SJCRH30 (cell line): Measurements from ENCODE around the gene DUSP22. TPM values are rescaled to one million over a fixed set of nuclear protein-coding genes. Genes with fewer than 3 reads are reported as not detected.

Source experiments
- DNase-seq, 2 experiments: peaks; one replicate each; pipeline ENCODE4 v3.0.0-alpha.2; 2015 to 2020
- H3K27ac ChIP-seq: fragments of 250-450 bp; sonication (Bioruptor Pico); 2 replicates; pipeline ENCODE4 v1.5.1; 2020; ENCODE audit warnings: mild to moderate bottlenecking, moderate library complexity
- H3K27me3 ChIP-seq: fragments of 250-450 bp; sonication (Bioruptor Pico); 2 replicates; pipeline ENCODE4 v1.5.1; 2020; ENCODE audit warnings: mild to moderate bottlenecking, moderate library complexity
- H3K36me3 ChIP-seq: fragments of 250-450 bp; sonication (Bioruptor Pico); 2 replicates; pipeline ENCODE4 v1.5.1; 2020; ENCODE audit warnings: mild to moderate bottlenecking, moderate library complexity
- H3K4me1 ChIP-seq: fragments of 250-450 bp; sonication (Bioruptor Pico); 2 replicates; pipeline ENCODE4 v1.5.1; 2020; ENCODE audit warnings: mild to moderate bottlenecking, moderate library complexity
- H3K4me3 ChIP-seq: fragments of 250-450 bp; sonication (Bioruptor Pico); 2 replicates; pipeline ENCODE4 v1.5.1; 2020; ENCODE audit warnings: mild to moderate bottlenecking, moderate library complexity
- H3K9me3 ChIP-seq: fragments of 250-450 bp; sonication (Bioruptor Pico); replicated peaks from 2 replicates; pipeline ENCODE4 v1.5.1; 2020; ENCODE audit warnings: mild to moderate bottlenecking, moderate library complexity
- total RNA-seq: library from RNA; depleted of rRNA; stranded (reverse); fragments of >200 nt; shearing (Covaris generic); gene quantifications from 2 replicates; pipeline ENCODE4 v1.2.3, GENCODE V29; 2014

Gene DUSP22
- total RNA-seq, 1 experiment from 2014 or later, result 14.3 TPM

DNA sequence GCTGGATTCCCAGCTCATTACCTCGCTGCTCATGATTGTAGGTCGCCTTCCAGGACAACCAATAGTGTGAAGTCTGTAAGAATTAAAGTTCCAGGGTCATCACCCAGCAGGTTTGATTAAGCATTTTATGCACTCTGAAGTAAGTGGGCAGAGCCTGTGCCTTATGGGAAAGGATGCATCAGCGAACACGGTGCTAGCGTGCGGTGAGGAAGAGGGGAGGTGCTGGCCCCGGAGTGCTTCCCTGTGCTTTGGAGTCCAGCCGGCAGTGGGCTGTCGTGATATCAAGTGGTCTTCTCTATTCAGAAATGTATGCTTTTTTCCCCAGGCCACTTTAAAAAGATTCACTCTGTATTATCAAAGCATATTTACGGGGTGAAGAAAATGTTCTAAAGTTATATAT lies 16.0 kb downstream of the DUSP22 start:
- Histone ChIP-seq H3K4me3 (no peak overlapping the region), H3K27ac (no peak overlapping the region), H3K4me1 (no peaks in the 10 kb centered on the region), H3K27me3 (no peaks in the 10 kb centered on the region), H3K36me3 (no peaks in the 10 kb centered on the region), H3K9me3 (no peaks in the 10 kb centered on the region)
- DNase-seq, result no peak

GRCh38 chr6:308768-309167 lies 16.5 kb downstream of the DUSP22 start:
- H3K36me3 ChIP-seq, result no peaks in the 10 kb centered on the region
- H3K9me3 ChIP-seq, result no peaks in the 10 kb centered on the region
- H3K4me3 ChIP-seq, result no peak overlapping the region
- no peaks in the 10 kb centered on the region for H3K27me3 ChIP-seq
- H3K27ac ChIP-seq, result no peak overlapping the region
- H3K4me1 ChIP-seq, result no peaks in the 10 kb centered on the region
- DNase-seq, result no peak

DNA sequence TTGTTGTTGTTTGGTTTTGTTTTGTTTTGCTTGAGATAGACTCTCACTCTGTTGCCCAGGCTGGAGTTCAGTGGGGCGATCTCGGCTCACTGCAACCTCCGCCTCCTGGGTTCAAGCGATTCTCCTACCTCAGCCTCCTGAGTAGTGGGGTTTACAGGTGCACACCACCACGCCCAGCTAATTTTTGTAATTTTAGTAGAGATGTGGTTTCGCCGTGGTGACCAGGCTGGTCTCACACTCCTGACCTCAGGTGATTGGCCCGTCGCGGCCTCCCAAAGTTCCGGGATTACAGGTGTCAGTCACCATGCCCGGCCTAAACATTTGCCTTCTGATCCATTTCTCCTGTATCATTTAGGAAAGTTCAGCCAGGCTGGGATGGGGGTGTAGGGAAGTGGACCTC lies 17.7 kb downstream of the DUSP22 start:
- DNase-seq, result no peak
- H3K27ac ChIP-seq, result no peak overlapping the region

GRCh38 chr6:310671-311070 lies 18.4 kb downstream of the DUSP22 start:
- H3K36me3 ChIP-seq, result no peaks in the 10 kb centered on the region
- H3K27ac ChIP-seq, result no peak overlapping the region
- no peak overlapping the region for H3K4me3 ChIP-seq
- H3K4me1 ChIP-seq, result no peaks in the 10 kb centered on the region
- H3K27me3 ChIP-seq, result no peaks in the 10 kb centered on the region
- no peaks in the 10 kb centered on the region for H3K9me3 ChIP-seq
- DNase-seq, result no peak

More for the DNA sequence above, 17.7 kb downstream of the DUSP22 start:
- no peaks in the 10 kb centered on the region for H3K9me3 ChIP-seq
- H3K4me1 ChIP-seq, result no peaks in the 10 kb centered on the region
- no peak overlapping the region for H3K4me3 ChIP-seq
- no peaks in the 10 kb centered on the region for H3K36me3 ChIP-seq
- H3K27me3 ChIP-seq, result no peaks in the 10 kb centered on the region

GRCh38 chr6:311679-312220 lies 19.5 kb downstream of the DUSP22 start:
- Histone ChIP-seq H3K27ac (no peak overlapping the region), H3K4me3 (no peak overlapping the region), H3K9me3 (no peaks in the 10 kb centered on the region), H3K4me1 (no peaks in the 10 kb centered on the region), H3K36me3 (no peaks in the 10 kb centered on the region), H3K27me3 (no peaks in the 10 kb centered on the region)
- DNase-seq, result no peak

- H3K4me3 ChIP-seq, result no peak overlapping the region
- H3K27me3 ChIP-seq, result no peaks in the 10 kb centered on the region
- no peaks in the 10 kb centered on the region for H3K4me1 ChIP-seq
- H3K27ac ChIP-seq, result no peak overlapping the region
- H3K36me3 ChIP-seq, result no peaks in the 10 kb centered on the region
- DNase-seq, result no peak
- H3K9me3 ChIP-seq, result no peaks in the 10 kb centered on the region
Measured at GRCh38 chr6:313087-313486, 20.8 kb downstream of the DUSP22 start.

DNA sequence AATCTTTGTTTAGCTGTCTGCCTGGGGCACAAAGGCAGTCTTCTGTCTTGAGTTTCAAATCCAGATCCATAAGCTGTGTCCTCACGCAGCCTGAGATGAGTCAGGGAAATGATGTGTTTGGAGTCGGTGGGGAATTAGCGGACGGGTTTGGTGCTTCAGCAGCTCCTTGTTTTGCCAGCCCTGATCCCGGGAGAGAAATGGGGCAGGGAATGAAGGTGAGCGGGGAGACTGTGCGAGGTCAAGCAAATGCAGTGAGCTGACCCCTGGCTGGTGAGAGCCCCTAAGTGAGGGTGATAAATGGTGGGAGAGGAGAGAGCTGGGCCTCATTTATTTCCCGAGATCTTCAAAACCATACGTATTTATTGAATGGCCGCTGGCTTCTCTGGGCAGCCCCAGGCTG lies 21.6 kb downstream of the DUSP22 start:
- no peaks in the 10 kb centered on the region for H3K4me1 ChIP-seq
- no peak overlapping the region for H3K27ac ChIP-seq
- DNase-seq, result no peak
- no peak overlapping the region for H3K4me3 ChIP-seq
- H3K9me3 ChIP-seq, result no peaks in the 10 kb centered on the region
- no peaks in the 10 kb centered on the region for H3K36me3 ChIP-seq
- H3K27me3 ChIP-seq, result no peaks in the 10 kb centered on the region

DNA sequence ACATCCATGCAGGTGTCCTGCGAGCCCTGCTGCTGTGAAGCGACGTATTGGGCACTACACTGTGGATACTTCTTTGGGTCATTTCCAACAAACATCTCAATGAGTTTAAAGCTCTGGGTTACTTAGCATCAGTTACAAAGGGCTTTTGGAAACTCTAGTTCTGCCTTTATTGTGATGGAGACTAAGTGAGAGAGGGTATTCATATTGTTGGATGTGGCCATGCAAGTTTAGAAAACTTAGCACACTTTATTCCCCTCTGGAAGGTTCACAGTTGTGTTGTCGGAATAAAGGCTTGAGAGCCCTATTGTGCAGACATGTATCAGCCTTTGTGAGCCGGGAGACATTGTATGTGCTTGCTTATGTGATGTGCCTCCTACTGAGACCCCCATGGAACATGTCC lies 22.1 kb downstream of the DUSP22 start:
- no peaks in the 10 kb centered on the region for H3K36me3 ChIP-seq
- no peak overlapping the region for H3K4me3 ChIP-seq
- no peaks in the 10 kb centered on the region for H3K9me3 ChIP-seq
- DNase-seq, result no peak
- H3K27ac ChIP-seq, result no peak overlapping the region
- H3K27me3 ChIP-seq, result no peaks in the 10 kb centered on the region
- no peaks in the 10 kb centered on the region for H3K4me1 ChIP-seq

DNA sequence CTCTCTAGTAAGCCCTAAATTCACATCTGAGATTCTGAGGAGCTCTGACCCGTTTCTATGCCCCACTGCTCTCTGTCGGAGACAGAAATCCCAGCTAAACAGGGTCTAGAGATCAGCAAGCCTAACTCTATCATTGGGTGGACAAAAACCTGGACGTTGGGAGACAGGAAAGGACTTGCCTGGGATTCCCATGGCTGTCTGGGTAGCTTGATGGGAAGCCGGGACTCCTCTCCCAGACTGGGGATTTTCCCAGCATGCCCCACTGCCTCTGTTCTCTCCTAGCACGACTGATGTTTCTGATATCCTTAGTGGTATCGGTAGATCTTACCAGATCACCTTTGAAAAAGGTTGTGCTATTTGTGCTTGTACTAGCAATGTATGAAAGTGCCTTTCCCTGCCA lies 22.9 kb downstream of the DUSP22 start:
- Histone ChIP-seq H3K9me3 (no peaks in the 10 kb centered on the region), H3K4me1 (no peaks in the 10 kb centered on the region), H3K36me3 (no peaks in the 10 kb centered on the region), H3K27ac (no peak overlapping the region), H3K4me3 (no peak overlapping the region), H3K27me3 (no peaks in the 10 kb centered on the region)
- DNase-seq, result no peak

DNA sequence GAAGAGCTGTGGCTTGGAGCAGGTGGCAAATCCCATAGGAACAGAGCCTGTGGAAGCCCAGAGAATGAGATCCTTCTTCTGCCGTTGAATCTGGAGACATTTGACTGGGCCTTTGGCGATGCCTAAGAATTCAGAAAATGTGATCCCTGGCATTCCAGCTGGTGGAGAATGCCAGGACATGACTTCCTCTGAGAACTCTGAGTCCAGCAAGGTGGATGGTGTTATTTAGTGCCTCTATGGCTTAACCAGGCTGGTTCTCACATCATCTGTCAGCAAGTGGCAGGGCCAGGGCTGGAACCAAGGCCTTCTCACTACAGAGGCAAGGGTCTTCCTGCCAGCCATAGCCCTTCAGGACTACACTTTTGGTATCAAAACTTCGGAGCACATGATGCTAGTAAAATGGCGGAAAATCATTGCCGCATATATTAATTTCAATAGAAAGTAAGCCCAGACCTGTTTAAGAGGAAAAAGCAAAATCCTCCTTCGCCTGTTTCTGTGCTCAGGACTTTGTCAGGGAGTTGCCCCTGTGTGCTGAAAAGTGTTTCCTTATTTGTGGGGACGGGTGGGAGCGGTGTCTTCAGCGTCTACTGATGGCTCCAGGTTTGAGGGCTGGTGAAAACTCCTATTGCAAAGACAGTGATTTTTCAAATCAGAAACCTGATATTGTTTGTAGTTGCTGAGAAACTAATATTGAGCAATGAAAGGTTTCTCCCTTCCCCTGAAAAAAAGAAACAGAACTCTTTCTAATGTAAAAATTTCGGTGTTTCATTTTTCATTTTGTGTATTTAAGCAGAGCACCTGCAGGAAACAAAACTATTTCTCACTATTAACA lies 23.9 kb downstream of the DUSP22 start:
- no peaks in the 10 kb centered on the region for H3K9me3 ChIP-seq
- DNase-seq, result no peak
- no peaks in the 10 kb centered on the region for H3K36me3 ChIP-seq
- no peaks in the 10 kb centered on the region for H3K4me1 ChIP-seq
- H3K27ac ChIP-seq, result no peak overlapping the region
- H3K4me3 ChIP-seq, result no peak overlapping the region
- H3K27me3 ChIP-seq, result no peaks in the 10 kb centered on the region

DNA sequence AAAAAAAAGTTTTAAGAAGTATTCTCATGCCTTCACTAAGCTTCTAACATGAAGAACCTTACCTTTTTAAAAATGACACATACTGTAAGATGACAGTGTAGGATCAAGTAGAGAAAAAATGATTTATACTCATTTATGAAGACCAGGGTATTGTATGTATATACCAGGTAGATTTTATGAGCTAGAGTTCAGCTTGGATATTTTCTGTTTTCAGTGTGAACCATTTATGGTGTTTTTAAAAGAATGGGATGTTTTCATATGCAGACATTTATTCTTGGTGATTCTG lies 24.4 kb downstream of the DUSP22 start:
- DNase-seq, result no peak
- Histone ChIP-seq H3K9me3 (no peaks in the 10 kb centered on the region), H3K4me1 (no peaks in the 10 kb centered on the region), H3K27me3 (no peaks in the 10 kb centered on the region), H3K4me3 (no peak overlapping the region), H3K36me3 (no peaks in the 10 kb centered on the region), H3K27ac (no peak overlapping the region)

GRCh38 chr6:317060-317447 lies 24.8 kb downstream of the DUSP22 start:
- no peaks in the 10 kb centered on the region for H3K9me3 ChIP-seq
- DNase-seq, result no peak
- no peaks in the 10 kb centered on the region for H3K4me1 ChIP-seq
- no peak overlapping the region for H3K27ac ChIP-seq
- H3K36me3 ChIP-seq, result no peaks in the 10 kb centered on the region
- H3K27me3 ChIP-seq, result no peaks in the 10 kb centered on the region
- H3K4me3 ChIP-seq, result no peak overlapping the region

DNA sequence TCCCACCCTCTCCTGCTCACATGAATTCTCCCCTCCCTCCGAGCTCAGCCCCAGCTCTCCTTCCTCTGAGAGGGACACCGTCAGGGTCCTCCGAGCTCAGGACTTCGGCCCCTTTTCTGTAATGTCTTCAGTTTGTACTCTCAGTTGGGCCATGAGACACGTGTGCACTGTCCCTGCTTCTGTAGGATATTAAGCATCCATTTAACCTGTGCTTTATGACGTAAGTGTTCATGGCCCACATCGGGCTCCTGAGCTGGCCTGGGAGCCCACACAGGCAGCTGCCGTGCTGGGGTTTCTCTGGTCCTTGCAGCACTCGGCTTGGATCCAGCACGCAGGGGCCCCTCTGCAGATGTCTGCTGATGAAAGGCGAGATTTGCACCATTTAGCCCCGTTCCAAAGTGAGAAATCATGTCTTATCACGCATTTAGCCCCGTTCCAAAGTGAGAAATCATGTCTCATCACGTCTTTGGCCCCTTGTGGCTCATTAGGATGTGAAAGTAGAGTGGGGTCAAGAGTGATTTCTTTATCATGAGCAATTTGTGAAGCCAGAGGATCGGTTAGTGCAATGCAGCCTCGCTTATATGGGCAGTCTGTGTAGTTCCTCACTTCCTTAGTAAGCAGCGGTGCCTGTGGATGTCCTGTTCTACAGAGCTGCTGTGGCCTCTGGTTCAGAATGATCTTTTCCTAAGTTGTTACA lies 25.3 kb downstream of the DUSP22 start:
- Histone ChIP-seq H3K9me3 (no peaks in the 10 kb centered on the region), H3K27ac (no peak overlapping the region), H3K4me3 (no peak overlapping the region), H3K4me1 (no peaks in the 10 kb centered on the region), H3K27me3 (no peaks in the 10 kb centered on the region), H3K36me3 (no peaks in the 10 kb centered on the region)
- no peak for DNase-seq

GRCh38 chr6:318243-318890 lies 26.1 kb downstream of the DUSP22 start:
- Histone ChIP-seq H3K4me3 (no peak overlapping the region), H3K27ac (no peak overlapping the region), H3K9me3 (no peaks in the 10 kb centered on the region), H3K4me1 (no peaks in the 10 kb centered on the region), H3K36me3 (no peaks in the 10 kb centered on the region), H3K27me3 (no peaks in the 10 kb centered on the region)
- no peak for DNase-seq
